ENCODE measurements around the gene TP53RK. TPM values are rescaled to one million over a fixed set of nuclear protein-coding genes. Genes with fewer than 3 reads are reported as not detected.

TP53RK gene
- total and polyA plus RNA-seq, 7 experiments from 2014 or later = 4.4 to 27.7 (median 16.2) TPM

DNA sequence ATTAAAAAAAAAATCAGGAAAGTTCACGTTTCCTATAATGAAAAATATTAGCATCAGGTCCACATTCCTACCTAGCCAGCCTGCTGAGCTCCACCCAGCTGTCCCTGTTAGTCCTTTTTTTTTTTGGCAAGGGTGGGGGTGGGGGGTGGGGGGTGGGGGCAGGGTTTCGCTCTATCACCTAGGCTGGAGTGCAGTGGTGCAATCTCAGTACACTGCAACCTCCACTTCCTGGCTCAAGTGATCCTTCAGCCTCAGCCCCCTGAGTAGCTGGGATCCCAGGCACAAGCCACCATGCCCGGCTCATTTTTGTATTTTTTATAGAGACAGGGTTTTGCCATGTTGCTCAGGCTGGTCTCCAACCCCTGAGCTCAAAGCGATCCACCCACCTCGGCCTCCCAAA lies 12.7 kb upstream of the TP53RK start:
- intact Hi-C loops (cut with micrococcal nuclease) = no loop called here
- Histone ChIP-seq H3K36me3 (ENCODE audit: control insufficient read depth in 2 of 3, insufficient read depth in 3 of 3, low read length in 3 of 3) (no peaks in the 10 kb centered on the region), H3K4me1 (ENCODE audit: control insufficient read depth in 2 of 2, insufficient read depth in 2 of 2, low read length in 2 of 2) (no peaks in the 10 kb centered on the region), H3K9me3 (ENCODE audit: control insufficient read depth in 2 of 3, low read length in 3 of 3) (peaks cover 0 to 8% (median 0%) of the 10 kb centered on the region in 3 experiments), H3K27ac (ENCODE audit: low read depth, low read length) (no peak overlapping the region), H3K27me3 (ENCODE audit: control insufficient read depth in 2 of 2, insufficient read depth in 2 of 2, low read length in 2 of 2) (no peaks in the 10 kb centered on the region), H3K4me3 (ENCODE audit: low read length) (no peak overlapping the region)
- no peak for ATAC-seq
- no peak for DNase-seq
- H3K27me3 Mint-ChIP-seq = peaks cover 32 to 63% (median 42%) of the 10 kb centered on the region in 5 donors
- H3K36me3 Mint-ChIP-seq = peaks cover 0 to 7% (median 0%) of the 10 kb centered on the region in 5 donors
- ChIA-PET CTCF (interaction anchor here (0.7 kb wide), 1 partner anchor 571 kb away, joined by 3 read pairs; no protein-coding TSS in a partner anchor), POLR2A (interaction anchor here (0.6 kb wide), 1 partner anchor 625 kb away, joined by 3 read pairs; no protein-coding TSS in a partner anchor)
- H3K9me3 Mint-ChIP-seq = peaks cover 0 to 20% (median 7%) of the 10 kb centered on the region in 11 donors
- H3K4me1 Mint-ChIP-seq = no peaks in the 10 kb centered on the region
- H3K4me3 Mint-ChIP-seq = no peak overlapping the region
- no peak overlapping the region for H3K27ac Mint-ChIP-seq

DNA sequence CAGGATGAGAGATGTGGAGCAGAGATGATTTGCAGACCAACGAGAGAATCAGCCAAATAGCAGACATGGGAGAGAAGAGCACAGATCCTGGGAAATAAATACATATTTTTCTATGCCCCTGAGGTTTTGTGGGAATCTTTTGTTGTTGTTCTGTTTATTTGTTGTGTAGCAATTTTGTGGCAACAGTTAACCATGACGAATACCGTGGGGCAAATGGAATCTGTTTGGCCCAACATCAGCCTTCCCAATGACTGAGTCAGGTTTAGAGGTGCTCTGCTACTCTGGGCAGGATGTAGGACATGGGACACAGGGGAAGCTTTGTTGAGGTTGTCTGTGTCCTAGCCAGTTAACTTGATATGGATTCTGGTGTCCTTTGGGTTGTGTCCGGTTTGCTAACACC lies 12.3 kb upstream of the TP53RK start:
- no peak overlapping the region for H3K4me3 ChIP-seq (ENCODE audit: low read length)
- ATAC-seq (no peak), DNase-seq (no peak)
- ChIA-PET POLR2A (interaction anchor here (0.6 to 1.0 kb wide), 2 partner anchors 12 to 625 kb away, joined by 3 read pairs; no protein-coding TSS in a partner anchor), CTCF (interaction anchor here (0.7 kb wide), 1 partner anchor 570 kb away, joined by 3 read pairs; no protein-coding TSS in a partner anchor)
- H3K27ac ChIP-seq (ENCODE audit: low read depth, low read length) = no peak overlapping the region
- peaks cover 0 to 15% (median 5%) of the 10 kb centered on the region in 11 donors for H3K9me3 Mint-ChIP-seq
- no peak overlapping the region for H3K4me3 Mint-ChIP-seq
- no peaks in the 10 kb centered on the region for H3K4me1 ChIP-seq (ENCODE audit: control insufficient read depth in 2 of 2, insufficient read depth in 2 of 2, low read length in 2 of 2)
- no peaks in the 10 kb centered on the region for H3K36me3 ChIP-seq (ENCODE audit: control insufficient read depth in 2 of 3, insufficient read depth in 3 of 3, low read length in 3 of 3)
- H3K4me1 Mint-ChIP-seq = no peaks in the 10 kb centered on the region
- H3K27me3 Mint-ChIP-seq = peaks cover 32 to 58% (median 41%) of the 10 kb centered on the region in 5 donors
- H3K27me3 ChIP-seq (ENCODE audit: control insufficient read depth in 2 of 2, insufficient read depth in 2 of 2, low read length in 2 of 2) = no peaks in the 10 kb centered on the region
- intact Hi-C loops (cut with micrococcal nuclease) = no loop called here
- H3K27ac Mint-ChIP-seq = no peak overlapping the region
- peaks cover 0 to 6% (median 0%) of the 10 kb centered on the region in 5 donors for H3K36me3 Mint-ChIP-seq
- H3K9me3 ChIP-seq (ENCODE audit: control insufficient read depth in 2 of 3, low read length in 3 of 3) = peaks cover 0 to 4% (median 0%) of the 10 kb centered on the region in 3 experiments

DNA sequence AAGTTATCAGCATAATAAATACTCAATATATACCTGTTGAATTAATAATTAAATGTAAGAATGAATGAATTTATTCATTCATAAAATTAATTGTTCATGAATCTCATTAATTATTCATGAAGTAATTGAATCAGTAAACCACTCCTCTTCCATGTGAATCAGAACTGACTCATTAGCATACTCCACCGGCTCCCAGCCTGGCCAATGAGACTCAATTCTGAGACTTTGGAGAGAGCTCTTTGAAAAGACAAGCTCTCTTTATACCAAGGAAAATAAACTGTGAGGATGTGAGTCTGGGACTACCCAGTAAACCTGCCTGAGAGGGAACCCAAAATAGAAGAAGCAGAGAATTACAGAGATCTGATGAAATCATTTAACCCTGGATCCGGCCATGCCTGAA lies 11.8 kb upstream of the TP53RK start:
- H3K4me3 Mint-ChIP-seq = no peak overlapping the region
- Histone ChIP-seq H3K9me3 (ENCODE audit: control insufficient read depth in 2 of 3, low read length in 3 of 3) (no peaks in the 10 kb centered on the region), H3K27me3 (ENCODE audit: control insufficient read depth in 2 of 2, insufficient read depth in 2 of 2, low read length in 2 of 2) (no peaks in the 10 kb centered on the region), H3K4me1 (ENCODE audit: control insufficient read depth in 2 of 2, insufficient read depth in 2 of 2, low read length in 2 of 2) (no peaks in the 10 kb centered on the region), H3K27ac (ENCODE audit: low read depth, low read length) (no peak overlapping the region), H3K36me3 (ENCODE audit: control insufficient read depth in 2 of 3, insufficient read depth in 3 of 3, low read length in 3 of 3) (no peaks in the 10 kb centered on the region), H3K4me3 (ENCODE audit: low read length) (no peak overlapping the region)
- no peaks in the 10 kb centered on the region for H3K4me1 Mint-ChIP-seq
- peaks cover 0 to 4% (median 0%) of the 10 kb centered on the region in 5 donors for H3K36me3 Mint-ChIP-seq
- intact Hi-C loops (cut with micrococcal nuclease) = no loop called here
- POLR2A ChIA-PET = interaction anchor here (1.0 kb wide), 1 partner anchor 11 kb away, joined by 3 read pairs; no protein-coding TSS in a partner anchor
- peaks cover 30 to 57% (median 39%) of the 10 kb centered on the region in 5 donors for H3K27me3 Mint-ChIP-seq
- peaks cover 0 to 10% (median under 1%) of the 10 kb centered on the region in 11 donors for H3K9me3 Mint-ChIP-seq
- DNase-seq (no peak), ATAC-seq (no peak)
- H3K27ac Mint-ChIP-seq = no peak overlapping the region
- CTCF ChIA-PET = no interaction called here

DNA sequence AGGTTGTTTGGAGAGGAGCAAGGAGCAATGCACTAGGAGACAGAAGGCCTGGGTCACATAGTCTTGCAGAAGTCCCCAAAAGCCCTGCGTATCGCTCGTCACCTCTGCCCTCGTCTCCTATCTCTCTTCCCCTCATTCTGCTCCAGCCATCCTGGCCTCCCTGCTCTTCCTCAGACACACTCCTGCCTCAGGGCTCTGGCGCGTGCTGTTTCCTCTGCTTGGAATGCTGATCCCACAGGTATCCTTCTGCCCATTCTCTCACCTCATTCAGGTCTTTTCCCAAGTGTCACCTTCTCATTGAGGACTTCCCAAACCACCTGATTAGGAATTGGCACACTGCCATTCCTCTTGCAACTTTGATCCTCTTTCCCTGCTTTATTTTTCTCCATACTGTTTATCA lies 11.2 kb upstream of the TP53RK start:
- H3K9me3 Mint-ChIP-seq = peaks cover 0 to 9% (median 0%) of the 10 kb centered on the region in 11 donors
- Histone ChIP-seq H3K27ac (ENCODE audit: low read depth, low read length) (no peak overlapping the region), H3K4me3 (ENCODE audit: low read length) (no peak overlapping the region), H3K4me1 (ENCODE audit: control insufficient read depth in 2 of 2, insufficient read depth in 2 of 2, low read length in 2 of 2) (no peaks in the 10 kb centered on the region), H3K27me3 (ENCODE audit: control insufficient read depth in 2 of 2, insufficient read depth in 2 of 2, low read length in 2 of 2) (no peaks in the 10 kb centered on the region), H3K9me3 (ENCODE audit: control insufficient read depth in 2 of 3, low read length in 3 of 3) (no peaks in the 10 kb centered on the region), H3K36me3 (ENCODE audit: control insufficient read depth in 2 of 3, insufficient read depth in 3 of 3, low read length in 3 of 3) (no peaks in the 10 kb centered on the region)
- H3K36me3 Mint-ChIP-seq = peaks cover 0 to 4% (median 0%) of the 10 kb centered on the region in 5 donors
- peaks cover 26 to 56% (median 38%) of the 10 kb centered on the region in 5 donors for H3K27me3 Mint-ChIP-seq
- POLR2A ChIA-PET = interaction anchor here (1.0 kb wide), 1 partner anchor 11 kb away, joined by 3 read pairs; no protein-coding TSS in a partner anchor
- intact Hi-C loops (cut with micrococcal nuclease) = no loop called here
- no peak for ATAC-seq
- CTCF ChIA-PET = no interaction called here
- DNase-seq = no peak
- no peak overlapping the region for H3K4me3 Mint-ChIP-seq
- H3K27ac Mint-ChIP-seq = peak overlapping the region in 1 of 9 donors; percentile 2
- H3K4me1 Mint-ChIP-seq = peaks cover 0 to 4% (median 0%) of the 10 kb centered on the region in 7 donors

DNA sequence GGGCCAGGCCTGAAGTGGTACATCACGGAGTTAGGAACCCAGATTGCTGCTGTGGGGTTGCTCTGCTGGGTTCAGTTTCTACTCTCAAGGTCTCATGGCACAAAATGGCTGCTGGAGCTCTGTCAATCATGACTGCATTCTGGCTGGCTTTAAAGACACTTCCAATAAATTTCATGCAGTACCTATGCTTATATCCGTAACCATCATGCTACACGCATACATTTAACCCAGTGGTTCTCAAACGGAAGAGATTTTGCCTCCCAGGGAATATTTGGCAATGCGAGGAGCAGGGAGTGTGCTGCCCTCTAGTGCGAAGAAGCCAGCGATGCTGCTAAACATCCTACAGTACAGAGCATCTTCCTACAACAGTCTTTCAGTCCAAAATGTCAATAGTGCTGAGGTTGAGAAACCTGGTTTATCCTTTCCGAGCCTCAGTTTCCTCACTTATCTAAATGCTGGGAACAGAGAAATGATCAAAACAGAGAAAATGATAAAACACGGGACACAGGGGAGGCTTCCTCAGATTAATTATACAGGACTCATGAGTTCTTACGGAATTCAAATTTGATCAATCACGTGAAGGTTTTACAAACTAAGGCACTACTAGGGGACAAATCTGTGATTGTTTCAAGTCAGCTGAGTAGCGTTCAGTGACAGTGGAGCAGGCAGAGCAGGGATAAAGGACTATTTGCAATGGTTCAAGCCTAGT lies 10.6 kb upstream of the TP53RK start:
- intact Hi-C loops (cut with micrococcal nuclease) = no loop called here
- peaks cover 0 to 4% (median 0%) of the 10 kb centered on the region in 5 donors for H3K36me3 Mint-ChIP-seq
- DNase-seq = no peak
- ChIA-PET POLR2A (no interaction called here), CTCF (no interaction called here)
- H3K36me3 ChIP-seq (ENCODE audit: control insufficient read depth in 2 of 3, insufficient read depth in 3 of 3, low read length in 3 of 3) = no peaks in the 10 kb centered on the region
- peaks cover 0 to 9% (median 0%) of the 10 kb centered on the region in 11 donors for H3K9me3 Mint-ChIP-seq
- peak; percentile 41 for ATAC-seq
- H3K27ac Mint-ChIP-seq = no peak overlapping the region
- peaks cover 20 to 49% (median 35%) of the 10 kb centered on the region in 5 donors for H3K27me3 Mint-ChIP-seq
- no peak overlapping the region for H3K27ac ChIP-seq (ENCODE audit: low read depth, low read length)
- H3K4me1 Mint-ChIP-seq = peaks cover 0 to 4% (median 0%) of the 10 kb centered on the region in 7 donors
- H3K4me3 Mint-ChIP-seq = no peak overlapping the region
- no peaks in the 10 kb centered on the region for H3K9me3 ChIP-seq (ENCODE audit: control insufficient read depth in 2 of 3, low read length in 3 of 3)
- H3K4me3 ChIP-seq (ENCODE audit: low read length) = no peak overlapping the region
- no peaks in the 10 kb centered on the region for H3K4me1 ChIP-seq (ENCODE audit: control insufficient read depth in 2 of 2, insufficient read depth in 2 of 2, low read length in 2 of 2)
- H3K27me3 ChIP-seq (ENCODE audit: control insufficient read depth in 2 of 2, insufficient read depth in 2 of 2, low read length in 2 of 2) = no peaks in the 10 kb centered on the region

DNA sequence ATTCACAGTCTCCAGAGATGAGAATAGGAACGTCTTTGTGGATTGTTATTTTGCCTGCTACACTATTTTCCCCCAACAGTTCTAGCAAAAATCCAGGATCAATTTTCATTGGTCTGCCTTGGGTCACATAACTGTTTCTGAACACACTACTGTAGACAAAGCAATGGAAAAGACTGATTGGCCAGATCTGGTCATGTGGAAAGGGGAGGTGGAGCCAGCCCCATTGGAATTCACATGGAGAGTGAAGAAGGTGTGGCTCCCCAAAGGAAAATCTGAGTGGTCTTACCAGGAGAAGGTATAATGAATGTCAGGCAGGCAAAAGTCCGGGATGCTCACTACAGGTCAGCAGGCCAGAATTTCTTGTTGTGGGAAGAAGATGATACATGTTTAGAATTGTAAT lies 9.5 kb upstream of the TP53RK start:
- POLR2A ChIA-PET = no interaction called here
- peaks cover 12 to 39% (median 28%) of the 10 kb centered on the region in 5 donors for H3K27me3 Mint-ChIP-seq
- H3K4me1 Mint-ChIP-seq = peaks cover 0 to 9% (median 6%) of the 10 kb centered on the region in 7 donors

More for the DNA sequence above, 9.5 kb upstream of the TP53RK start:
- Histone ChIP-seq H3K9me3 (ENCODE audit: control insufficient read depth in 2 of 3, low read length in 3 of 3) (no peaks in the 10 kb centered on the region), H3K4me1 (ENCODE audit: control insufficient read depth in 2 of 2, insufficient read depth in 2 of 2, low read length in 2 of 2) (no peaks in the 10 kb centered on the region), H3K27ac (ENCODE audit: low read depth, low read length) (no peak overlapping the region), H3K27me3 (ENCODE audit: control insufficient read depth in 2 of 2, insufficient read depth in 2 of 2, low read length in 2 of 2) (no peaks in the 10 kb centered on the region), H3K4me3 (ENCODE audit: low read length) (no peak overlapping the region), H3K36me3 (ENCODE audit: control insufficient read depth in 2 of 3, insufficient read depth in 3 of 3, low read length in 3 of 3) (no peaks in the 10 kb centered on the region)
- Mint-ChIP-seq H3K9me3 (peaks cover 0 to 5% (median 0%) of the 10 kb centered on the region in 11 donors), H3K36me3 (peaks cover 0 to 4% (median 0%) of the 10 kb centered on the region in 5 donors), H3K27ac (no peak overlapping the region), H3K4me3 (no peak overlapping the region)
- CTCF ChIA-PET = no interaction called here
- DNase-seq (no peak), ATAC-seq (no peak)
- intact Hi-C loops (cut with micrococcal nuclease) = no loop called here
